Measurements from ENCODE around the gene TTLL5.

TTLL5 gene

GRCh38 chr14:75866970-75867369, 205.9 kb downstream of the TTLL5 start:
- no peak for DNase-seq (ENCODE audit: low read depth in 2 of 2)

DNA sequence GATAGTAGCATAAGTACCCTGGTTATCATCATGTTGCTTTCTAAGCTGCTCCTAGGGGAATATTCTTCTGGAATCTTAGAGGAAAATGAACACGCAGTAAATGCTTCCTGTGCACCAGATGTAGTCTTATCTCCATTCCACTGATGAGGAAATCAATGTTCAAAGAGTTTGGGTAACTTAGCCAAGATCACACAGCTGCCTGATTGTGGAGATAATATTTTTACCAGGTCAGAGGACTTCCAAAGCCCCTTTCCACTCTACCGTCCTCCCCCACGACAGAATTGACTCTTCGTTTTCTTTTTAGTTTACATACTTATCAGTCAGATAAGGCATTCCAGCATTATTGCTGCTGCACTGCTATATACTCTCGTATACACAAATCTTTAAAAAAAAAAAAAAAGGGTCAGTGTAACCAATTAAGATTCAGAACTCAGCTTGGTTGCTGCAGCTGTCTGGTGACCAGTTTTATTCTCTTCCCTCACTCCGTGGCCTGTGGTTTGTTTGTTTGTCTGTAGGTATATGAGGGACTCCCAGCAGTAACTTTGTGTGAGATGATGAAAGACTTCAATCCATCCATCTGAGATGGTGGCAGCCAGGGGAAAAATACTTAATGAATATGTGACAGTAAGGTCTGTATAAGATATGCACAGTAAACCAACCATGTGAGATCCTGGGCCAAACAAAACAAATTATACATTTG, 210.3 kb downstream of the TTLL5 start:
- DNase-seq (ENCODE audit: low read depth in 2 of 2) = no peak

DNA sequence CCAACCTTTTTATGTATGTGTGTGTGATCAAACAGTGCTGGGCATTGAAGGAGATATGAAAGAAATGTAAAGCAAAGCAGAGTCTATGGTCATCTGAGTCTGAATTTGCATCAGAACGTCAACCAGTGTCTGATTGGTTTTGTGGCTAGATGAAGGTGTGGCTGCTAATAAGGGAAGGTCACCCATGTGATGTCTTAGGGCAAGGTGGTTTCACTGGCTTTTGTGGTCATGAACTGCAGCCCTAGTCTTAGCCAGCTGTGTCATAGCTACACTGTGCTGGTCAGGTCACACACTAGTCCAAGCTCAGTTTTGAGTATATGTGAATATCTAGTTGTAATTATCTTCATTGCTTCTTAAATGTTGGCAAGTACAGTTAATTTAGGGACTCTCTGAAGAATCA, 214.9 kb downstream of the TTLL5 start:
- no peak for DNase-seq (ENCODE audit: low read depth in 2 of 2)

GRCh38 chr14:75876530-75876929, 215.5 kb downstream of the TTLL5 start:
- no peak for DNase-seq (ENCODE audit: low read depth in 2 of 2)

GRCh38 chr14:75877292-75877691, 216.2 kb downstream of the TTLL5 start:
- DNase-seq (ENCODE audit: low read depth in 2 of 2) = no peak

GRCh38 chr14:75877884-75878283, 216.8 kb downstream of the TTLL5 start:
- no peak for DNase-seq (ENCODE audit: low read depth in 2 of 2)

DNA sequence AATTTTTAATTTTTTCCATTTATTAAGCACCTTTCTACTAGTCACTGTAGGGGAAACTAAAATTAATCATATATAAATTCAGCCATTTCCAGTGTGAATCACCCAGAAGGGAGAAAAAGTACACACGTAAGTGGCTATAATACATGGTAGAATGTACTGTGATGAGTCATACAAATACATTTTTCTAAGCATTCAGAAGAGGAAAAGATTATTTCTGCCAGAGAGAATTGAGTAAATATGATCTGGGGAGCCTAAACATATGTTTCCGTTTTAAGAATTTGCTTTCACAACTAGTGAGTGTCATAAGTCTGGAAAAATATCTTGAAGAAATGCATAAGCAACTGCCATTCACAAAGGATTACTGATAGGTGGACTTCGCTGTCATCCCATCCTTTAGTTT, 218.0 kb downstream of the TTLL5 start:
- no peak for DNase-seq (ENCODE audit: low read depth in 2 of 2)

GRCh38 chr14:75880512-75880911, 219.5 kb downstream of the TTLL5 start:
- no peak for DNase-seq (ENCODE audit: low read depth in 2 of 2)

DNA sequence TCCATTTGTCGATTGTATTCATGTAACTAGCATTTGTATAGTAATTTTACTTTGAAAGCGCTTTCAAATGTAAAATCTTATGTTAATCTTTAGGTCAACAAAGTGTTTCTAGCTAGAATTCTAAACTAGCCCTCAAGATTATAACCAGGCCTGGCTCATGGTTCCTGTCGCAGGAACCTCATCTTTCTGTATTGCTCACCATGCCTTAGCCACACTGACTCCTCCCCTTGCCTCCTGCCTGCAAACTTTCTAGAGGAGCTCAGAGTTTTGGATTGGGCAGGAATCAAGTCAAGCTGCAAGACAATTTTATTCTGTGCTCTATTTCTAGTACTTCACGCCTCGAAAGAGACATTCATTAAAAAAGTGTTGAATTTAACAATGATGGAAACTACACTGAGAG, 220.9 kb downstream of the TTLL5 start:
- DNase-seq (ENCODE audit: low read depth in 2 of 2) = no peak

GRCh38 chr14:75884198-75884611, 223.2 kb downstream of the TTLL5 start:
- no peak for DNase-seq (ENCODE audit: low read depth in 2 of 2)

GRCh38 chr14:75885829-75886228, 224.8 kb downstream of the TTLL5 start:
- no peak for DNase-seq (ENCODE audit: low read depth in 2 of 2)

DNA sequence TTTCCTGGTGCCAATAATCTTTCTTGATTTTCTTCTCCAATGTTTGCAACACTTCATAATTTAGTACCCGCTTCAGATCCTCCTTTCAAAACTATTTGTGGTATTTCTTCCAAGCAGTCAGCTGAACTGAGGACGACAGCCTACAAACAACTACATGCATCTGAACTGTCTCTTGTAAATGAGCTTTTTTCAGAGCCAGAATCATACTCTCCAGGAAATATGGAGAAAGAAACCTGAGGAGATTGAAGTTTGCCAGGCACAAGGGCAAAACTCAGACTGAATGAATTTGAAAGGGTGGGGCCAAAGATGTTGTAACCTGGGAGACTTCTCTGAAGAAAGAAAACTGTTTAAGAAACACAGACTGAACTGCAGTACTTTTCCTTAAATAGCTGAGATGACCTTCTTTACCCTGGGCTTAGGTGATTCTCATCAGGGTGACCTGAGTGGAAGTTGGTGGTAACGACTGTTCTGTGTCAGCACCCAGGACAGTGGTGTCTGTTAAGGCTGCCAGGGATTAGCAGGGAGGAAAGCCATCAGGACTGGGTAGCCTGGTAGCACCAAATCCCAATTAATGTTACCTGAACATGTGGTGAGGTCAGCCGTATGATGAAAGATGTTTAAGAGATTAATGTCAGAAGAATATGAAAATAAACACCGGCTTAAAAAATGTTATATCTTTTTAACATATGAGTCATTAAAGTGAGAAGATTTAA, 225.7 kb downstream of the TTLL5 start:
- DNase-seq (ENCODE audit: low read depth in 2 of 2) = no peak

DNA sequence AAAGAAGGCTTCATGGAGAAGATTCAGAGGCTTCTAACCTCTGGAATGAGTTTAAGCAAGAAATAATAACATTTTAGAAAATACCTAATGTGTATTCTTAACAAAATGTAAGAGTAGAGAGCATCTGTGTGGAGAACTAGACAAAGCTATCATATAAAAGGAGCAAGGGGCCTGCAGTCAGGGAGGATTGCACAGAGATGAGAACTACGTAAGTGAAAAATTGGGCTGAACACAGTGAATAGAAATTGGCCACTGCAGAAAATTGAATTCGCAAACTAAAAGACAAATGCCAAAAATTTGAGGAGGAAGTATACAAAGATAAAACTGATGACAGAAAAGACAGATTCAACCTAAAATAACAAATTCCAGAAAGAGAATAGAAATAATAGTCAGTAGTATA, 227.9 kb downstream of the TTLL5 start:
- DNase-seq (ENCODE audit: low read depth in 2 of 2) = no peak

- no peak for DNase-seq (ENCODE audit: low read depth in 2 of 2)
These were observed 235.3 kb downstream of the TTLL5 start for GRCh38 chr14:75896341-75896740.

GRCh38 chr14:75904311-75904710, 243.3 kb downstream of the TTLL5 start:
- no peak for DNase-seq (ENCODE audit: low read depth in 2 of 2)

DNA sequence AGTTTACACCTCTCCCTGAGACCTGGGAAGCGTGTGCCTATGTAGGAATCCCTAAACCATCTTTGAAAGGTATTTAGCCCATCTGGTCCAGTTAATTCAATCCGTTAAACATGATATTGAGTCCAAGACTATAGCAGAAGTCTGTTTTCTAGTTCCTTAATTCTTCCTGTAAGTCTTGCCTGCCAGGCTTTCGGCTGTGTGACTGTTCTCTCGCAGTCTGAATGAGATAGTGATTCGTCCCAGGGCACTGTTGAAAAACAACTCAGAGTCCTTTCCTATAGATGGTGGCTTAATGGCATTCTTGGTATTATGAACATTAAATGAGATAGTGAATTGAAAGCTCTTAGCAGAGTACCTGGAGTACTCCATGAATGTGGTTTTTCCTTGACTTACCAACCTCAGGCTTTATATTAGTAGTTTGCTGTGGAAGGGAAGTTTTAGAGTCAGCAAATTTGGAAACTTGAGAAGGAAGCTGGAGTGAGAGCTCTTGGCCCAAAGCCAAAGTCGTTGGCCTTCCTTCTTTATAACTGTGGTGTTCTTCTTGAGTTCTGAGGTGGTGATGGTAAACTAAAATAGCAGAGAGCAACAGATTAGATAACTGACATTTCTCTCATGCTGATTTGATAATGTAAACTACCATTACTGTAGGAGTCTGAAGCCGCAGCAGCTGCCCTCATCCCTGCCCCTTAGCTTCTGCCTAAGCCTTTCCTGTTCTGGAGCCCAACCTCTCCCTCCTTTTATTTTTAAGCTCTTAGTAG, 244.3 kb downstream of the TTLL5 start:
- DNase-seq (ENCODE audit: low read depth in 2 of 2) = no peak

DNA sequence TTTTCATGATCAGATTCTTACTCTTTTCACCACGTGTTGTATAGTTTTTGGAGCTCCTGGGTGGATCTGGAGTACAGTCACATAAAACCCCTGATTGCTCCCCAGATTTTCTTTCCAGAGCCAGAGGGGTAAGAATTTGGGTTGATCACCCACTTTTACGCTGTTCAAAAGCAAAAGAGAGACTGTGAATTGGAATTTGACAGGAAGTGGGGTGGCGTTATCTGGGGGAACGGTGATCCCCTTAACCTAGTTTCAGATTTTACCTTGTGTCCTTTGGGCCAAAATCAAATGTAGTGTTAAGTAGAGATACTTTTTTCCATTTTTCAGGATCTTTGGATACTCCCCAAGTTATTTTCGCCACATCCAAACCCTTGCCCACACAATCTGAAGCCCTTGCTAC, 245.2 kb downstream of the TTLL5 start:
- no peak for DNase-seq (ENCODE audit: low read depth in 2 of 2)

DNA sequence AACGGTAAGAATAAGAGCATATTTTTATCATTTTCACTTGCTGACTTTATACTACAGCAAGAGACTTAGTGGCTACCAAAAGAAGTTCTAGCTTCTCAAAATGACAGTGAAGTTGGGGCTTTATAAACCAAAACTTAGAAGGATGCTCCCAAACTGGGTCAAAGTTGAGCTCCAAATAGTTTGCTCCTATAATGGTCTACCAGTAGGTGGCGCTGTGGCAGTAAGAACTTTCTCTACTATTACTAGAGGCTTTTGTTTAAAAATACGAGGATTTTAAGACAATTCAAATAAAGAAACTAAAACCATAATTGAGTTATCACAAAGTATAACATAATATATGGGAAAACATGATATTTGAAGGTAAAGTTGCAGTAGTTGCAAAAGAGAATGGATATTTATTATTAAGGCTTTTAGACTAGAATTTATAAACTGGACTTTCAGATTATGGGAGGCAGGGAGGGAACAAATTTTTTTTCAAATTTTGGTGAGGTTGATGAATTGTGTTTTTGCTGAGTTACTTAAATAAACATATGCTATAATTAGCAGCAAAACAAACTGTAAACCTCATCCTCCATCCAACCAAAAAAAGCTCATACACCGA, 245.7 kb downstream of the TTLL5 start:
- peak; percentile 24 to 43 for DNase-seq (ENCODE audit: low read depth in 2 of 2)

DNA sequence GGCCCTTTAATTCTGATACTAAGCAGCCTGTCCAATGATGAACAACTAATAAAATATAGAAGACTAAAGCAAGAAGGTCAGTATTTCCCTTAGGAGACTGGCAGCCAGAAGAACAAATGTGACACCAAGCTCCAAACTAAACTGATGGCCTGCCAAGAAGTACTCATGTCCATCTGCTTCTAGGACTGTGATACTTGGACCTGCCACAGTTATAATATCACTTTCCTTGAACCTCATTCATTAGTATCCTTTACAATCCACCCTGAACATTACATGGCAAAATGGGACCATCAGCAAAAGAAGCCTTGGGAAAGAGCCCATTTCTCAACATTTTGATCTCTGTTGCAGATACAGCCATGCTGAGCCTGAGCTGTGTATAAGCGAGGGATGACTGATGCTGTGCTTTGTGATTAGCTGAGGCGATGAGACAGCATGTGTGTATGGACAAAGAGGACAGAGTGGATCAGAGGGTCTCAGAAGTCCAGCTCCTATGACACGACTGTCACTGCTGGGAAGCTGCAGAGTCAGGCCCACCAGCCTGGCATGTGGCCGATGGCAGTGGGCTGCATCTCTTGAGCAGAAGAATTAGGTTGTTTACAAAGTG, 246.8 kb downstream of the TTLL5 start:
- DNase-seq (ENCODE audit: low read depth in 2 of 2) = no peak

DNA sequence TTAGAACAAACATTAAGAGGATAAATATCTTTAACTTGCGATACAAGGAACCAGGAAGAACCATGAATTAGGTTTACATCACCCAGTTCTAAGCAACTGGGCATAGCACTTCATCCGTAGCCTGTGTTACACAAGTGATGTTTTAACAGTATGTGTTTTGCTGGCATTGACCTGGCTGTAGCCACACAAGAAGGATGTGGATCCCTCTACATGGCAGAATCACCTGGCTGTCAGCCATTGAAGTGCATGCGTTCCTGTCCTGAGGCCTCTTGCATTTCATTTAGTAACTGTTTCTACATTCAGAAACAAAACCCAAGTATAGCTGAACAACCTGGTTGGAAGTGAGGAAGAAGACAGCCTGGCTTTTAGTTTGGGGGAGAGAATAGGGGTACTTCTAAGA, 248.6 kb downstream of the TTLL5 start:
- no peak for DNase-seq (ENCODE audit: low read depth in 2 of 2)

DNA sequence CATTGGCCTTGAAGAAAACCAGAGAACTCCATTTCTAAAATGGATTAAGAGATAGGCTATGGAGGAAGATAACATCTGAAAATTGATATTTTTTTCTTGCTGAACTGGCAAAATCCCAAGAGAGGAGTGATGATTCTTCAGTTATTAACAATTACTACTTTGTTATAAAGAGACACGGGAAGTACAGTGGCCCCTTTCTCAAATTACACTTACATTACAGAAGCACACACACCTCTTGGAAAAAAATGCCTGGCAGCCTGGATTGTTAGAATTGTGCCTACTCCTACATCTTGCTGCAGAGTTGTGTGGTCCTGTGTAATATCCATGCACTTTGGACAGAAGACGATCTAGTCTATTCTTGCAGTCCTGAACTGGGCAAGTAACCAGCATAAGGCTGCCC, 249.0 kb downstream of the TTLL5 start:
- DNase-seq (ENCODE audit: low read depth in 2 of 2) = no peak

DNA sequence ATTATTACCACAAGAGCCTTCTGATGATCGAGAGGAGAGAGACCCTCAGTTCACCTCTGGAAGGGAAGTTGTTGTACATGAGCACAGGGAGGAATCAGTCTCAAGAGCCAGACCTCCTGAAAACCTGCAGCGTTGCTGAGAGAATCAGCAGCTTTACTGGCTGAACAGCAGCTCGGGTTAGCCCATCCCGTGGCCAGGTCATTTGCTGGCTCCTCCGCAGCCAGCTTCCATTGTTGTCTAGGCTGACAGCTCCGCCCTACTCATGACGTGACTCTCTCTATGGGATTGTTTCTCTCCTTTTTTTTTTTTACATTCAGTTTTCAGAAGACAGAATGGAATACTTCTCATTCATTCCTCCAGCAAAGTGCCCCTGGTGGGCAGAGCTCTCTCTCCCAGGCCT, 250.8 kb downstream of the TTLL5 start:
- no peak for DNase-seq (ENCODE audit: low read depth in 2 of 2)
